Upper lobe of left lung (tissue), 4 donors: ENCODE data around the gene SPTSSB.

Experiments
- CTCF ChIP-seq, 6 experiments: fragments of 450-650 bp in 4 of 6; fragments of 200-600 bp in 2 of 6; sonication (generic) in 2 of 6; IDR thresholded peaks; one replicate each; pipeline ENCODE4 v1.5.1; 2016 to 2019; ENCODE audit warnings: antibody characterized with exemption in 6 of 6
- EP300 ChIP-seq, 4 donors: sonication (generic); formaldehyde crosslinking; IDR thresholded peaks; one replicate each; pipeline ENCODE4 v1.5.1; 2017; ENCODE audit warnings: antibody characterized with exemption in 4 of 4, control low read depth in 2 of 4
- POLR2A ChIP-seq, 4 donors: fragments of 450-650 bp; IDR thresholded peaks; one replicate each; pipeline ENCODE4 v1.5.1; 2016 to 2017; ENCODE audit warnings: antibody characterized with exemption in 4 of 4, mild to moderate bottlenecking in 2 of 4
- POLR2AphosphoS5 ChIP-seq, 2 donors: sonication (generic); formaldehyde crosslinking; IDR thresholded peaks; one replicate each; pipeline ENCODE4 v1.5.1; 2017; ENCODE audit warnings: antibody characterized with exemption in 2 of 2

GRCh38 chr3:161322781-161323568, 48.3 kb downstream of the SPTSSB start:
- TF ChIP-seq CTCF (IDR thresholded peaks at IDR 0.05) (no peak), EP300 (IDR thresholded peaks at IDR 0.05) (no peak), POLR2A (IDR thresholded peaks at IDR 0.05) (no peak), POLR2AphosphoS5 (IDR thresholded peaks at IDR 0.05) (no peak)
